ENCODE measurements around the gene GUCD1. TPM values are rescaled to one million over a fixed set of nuclear protein-coding genes. Genes with fewer than 3 reads are reported as not detected.
"Not testable (repeated sequence)": the region's sequence is repeated elsewhere in the genome, so short reads cannot be mapped to it uniquely, and the experiment has no call there.

The GUCD1 gene
- total and polyA plus RNA-seq, 12 donors = 75.4 to 162 (median 112) TPM

DNA sequence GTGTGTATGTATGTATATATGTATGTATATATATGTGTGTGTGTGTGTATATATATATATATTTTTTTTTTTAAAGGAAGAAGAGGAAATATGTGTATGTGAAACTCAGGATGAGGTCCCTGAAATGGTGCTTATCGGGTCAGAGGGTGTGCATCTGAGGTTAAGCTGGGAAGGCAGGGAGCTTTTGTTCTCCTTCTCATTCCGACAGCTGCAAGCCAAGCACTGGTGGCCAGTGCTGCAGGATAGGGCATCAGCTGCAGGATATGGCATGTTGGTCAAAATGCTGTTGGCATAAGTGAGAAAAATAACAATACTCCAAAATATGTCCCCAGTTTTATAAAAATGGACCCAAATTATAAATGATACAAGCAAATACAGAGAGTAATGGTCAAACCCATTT is 8.3 kb upstream of the GUCD1 start:
- Histone ChIP-seq H3K4me3 (no peak overlapping the region), H3K9me3 (replicated peaks in 1 of 3) (no peaks in the 10 kb centered on the region), H3K27me3 (no peaks in the 10 kb centered on the region), H3K36me3 (replicated peaks in 1 of 2) (peaks cover 0 to 32% of the 10 kb centered on the region in 2 donors), H3K27ac (no peak overlapping the region), H3K4me1 (replicated peaks in 1 of 2) (peaks cover 0 to 38% of the 10 kb centered on the region in 2 donors)
- no peak for DNase-seq
- intact Hi-C loops (cut with DNase I) = no loop called here
- 88 to 93% (median 89%) methylated on average over 2 of the region's 2 CpGs for WGBS, 4 donors
- no peak for TF ChIP-seq POLR2A (IDR thresholded peaks at IDR 0.05)

DNA sequence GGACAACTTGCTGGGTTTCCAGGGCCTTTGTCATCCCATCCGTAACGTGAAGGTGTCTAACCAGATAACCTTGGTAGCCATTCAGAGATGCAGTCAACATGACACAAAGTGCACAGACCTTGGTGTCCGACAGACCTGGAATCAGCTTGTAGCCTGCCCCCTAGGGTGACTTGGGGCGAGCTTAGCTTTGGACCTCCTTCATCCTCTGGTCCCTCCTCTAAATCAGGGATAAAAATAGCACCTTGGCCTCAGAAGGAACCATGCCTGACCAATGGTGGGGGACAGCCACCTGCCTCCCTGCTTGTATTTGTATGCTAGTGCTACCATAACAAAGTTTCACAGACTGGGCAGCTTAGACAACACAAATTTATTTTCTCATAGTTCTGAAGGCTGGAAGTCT is 4.5 kb upstream of the GUCD1 start:
- DNase-seq = no peak
- Histone ChIP-seq H3K27ac (no peak overlapping the region), H3K9me3 (replicated peaks in 1 of 3) (no peaks in the 10 kb centered on the region), H3K4me1 (replicated peaks in 1 of 2) (peaks cover 11 to 31% of the 10 kb centered on the region in 2 donors), H3K36me3 (replicated peaks in 1 of 2) (peaks cover 0 to 35% of the 10 kb centered on the region in 2 donors), H3K4me3 (no peak overlapping the region), H3K27me3 (no peaks in the 10 kb centered on the region)
- intact Hi-C loops (cut with DNase I) = no loop called here
- no peak for TF ChIP-seq POLR2A (IDR thresholded peaks at IDR 0.05)
- TF ChIP-seq, protein P1, sequence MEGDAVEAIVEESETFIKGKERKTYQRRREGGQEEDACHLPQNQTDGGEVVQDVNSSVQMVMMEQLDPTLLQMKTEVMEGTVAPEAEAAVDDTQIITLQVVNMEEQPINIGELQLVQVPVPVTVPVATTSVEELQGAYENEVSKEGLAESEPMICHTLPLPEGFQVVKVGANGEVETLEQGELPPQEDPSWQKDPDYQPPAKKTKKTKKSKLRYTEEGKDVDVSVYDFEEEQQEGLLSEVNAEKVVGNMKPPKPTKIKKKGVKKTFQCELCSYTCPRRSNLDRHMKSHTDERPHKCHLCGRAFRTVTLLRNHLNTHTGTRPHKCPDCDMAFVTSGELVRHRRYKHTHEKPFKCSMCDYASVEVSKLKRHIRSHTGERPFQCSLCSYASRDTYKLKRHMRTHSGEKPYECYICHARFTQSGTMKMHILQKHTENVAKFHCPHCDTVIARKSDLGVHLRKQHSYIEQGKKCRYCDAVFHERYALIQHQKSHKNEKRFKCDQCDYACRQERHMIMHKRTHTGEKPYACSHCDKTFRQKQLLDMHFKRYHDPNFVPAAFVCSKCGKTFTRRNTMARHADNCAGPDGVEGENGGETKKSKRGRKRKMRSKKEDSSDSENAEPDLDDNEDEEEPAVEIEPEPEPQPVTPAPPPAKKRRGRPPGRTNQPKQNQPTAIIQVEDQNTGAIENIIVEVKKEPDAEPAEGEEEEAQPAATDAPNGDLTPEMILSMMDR (IDR thresholded peaks at IDR 0.05) = no peak
- WGBS, 4 donors = 35 to 63% (median 49%) methylated on average over 2 to 4 of the region's 4 CpGs

DNA sequence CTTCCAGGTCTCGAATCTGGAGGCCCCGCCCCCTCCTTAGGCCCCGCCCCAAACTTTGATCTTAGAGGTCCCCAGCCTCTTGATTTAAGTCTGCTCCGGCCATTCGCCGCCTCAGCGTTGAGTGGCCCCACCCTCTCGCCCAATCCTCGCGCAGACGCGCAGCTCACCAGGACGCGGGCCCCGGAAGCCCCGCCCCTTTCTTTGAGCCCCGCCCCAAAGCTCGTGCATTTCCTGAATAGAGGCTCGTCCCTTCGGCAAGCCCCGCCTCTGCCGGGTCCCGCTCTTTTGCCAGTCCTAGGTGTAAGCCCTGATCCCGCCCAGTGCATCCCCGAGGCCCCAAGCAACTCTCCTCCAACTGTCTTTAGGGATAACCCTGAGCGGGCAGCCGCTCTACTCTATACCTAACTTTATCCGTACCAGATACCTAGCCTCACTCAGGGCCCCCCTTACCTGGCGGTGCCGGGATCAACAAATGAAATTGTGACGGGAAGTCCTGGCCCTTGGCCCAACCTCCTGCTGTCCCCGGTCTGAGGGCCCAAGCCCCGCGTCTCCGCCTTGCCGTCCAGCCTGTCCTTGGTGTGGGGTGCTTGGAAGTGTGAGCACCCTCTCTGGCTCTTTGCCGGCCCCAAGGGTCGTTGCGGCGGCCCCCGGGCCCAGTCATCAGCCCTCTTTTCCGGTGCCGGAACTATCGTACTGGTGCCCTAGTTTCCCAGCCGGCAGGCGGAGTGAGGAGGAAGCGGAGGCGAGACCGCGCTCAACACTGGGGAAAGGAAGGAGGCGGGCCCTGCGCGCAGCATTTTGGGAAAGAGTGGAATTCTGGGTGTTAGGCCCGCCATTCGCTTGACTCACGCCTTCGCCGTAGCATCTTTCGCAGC is 464 bp upstream of the GUCD1 start, which contains the start of gene SNRPD3:
TSS of gene SNRPD3 (plus strand) at position 835 of the 875 bp plus-strand sequence. CDS start 1,676 bp downstream, outside the sequence.
- H3K27ac ChIP-seq = peak within 1 kb of the TSS; percentile 86 to 99 (median 95)
- DNase-seq = peak; percentile 99 to 100 (median 100)
- TF ChIP-seq, protein P1 (IDR thresholded peaks at IDR 0.05) = peak in 5 of 6 experiments; percentile 28 to 66 (median 35)
- peak; percentile 34 to 82 for TF ChIP-seq POLR2A (IDR thresholded peaks at IDR 0.05)
- peak within 1 kb of the TSS; percentile 68 to 89 (median 82) for H3K4me3 ChIP-seq
- peaks cover 31 to 51% of the 10 kb centered on the region in 2 donors for H3K4me1 ChIP-seq (replicated peaks in 1 of 2)
- WGBS, 4 donors = 0 to 1% (median 0%) methylated on average over 4 to 59 of the region's 59 CpGs
- peaks cover 0 to 29% of the 10 kb centered on the region in 2 donors for H3K36me3 ChIP-seq (replicated peaks in 1 of 2)
- no peaks in the 10 kb centered on the region for H3K27me3 ChIP-seq
- no peaks in the 10 kb centered on the region for H3K9me3 ChIP-seq (replicated peaks in 1 of 3)
- intact Hi-C loops (cut with DNase I) = no loop called here

DNA sequence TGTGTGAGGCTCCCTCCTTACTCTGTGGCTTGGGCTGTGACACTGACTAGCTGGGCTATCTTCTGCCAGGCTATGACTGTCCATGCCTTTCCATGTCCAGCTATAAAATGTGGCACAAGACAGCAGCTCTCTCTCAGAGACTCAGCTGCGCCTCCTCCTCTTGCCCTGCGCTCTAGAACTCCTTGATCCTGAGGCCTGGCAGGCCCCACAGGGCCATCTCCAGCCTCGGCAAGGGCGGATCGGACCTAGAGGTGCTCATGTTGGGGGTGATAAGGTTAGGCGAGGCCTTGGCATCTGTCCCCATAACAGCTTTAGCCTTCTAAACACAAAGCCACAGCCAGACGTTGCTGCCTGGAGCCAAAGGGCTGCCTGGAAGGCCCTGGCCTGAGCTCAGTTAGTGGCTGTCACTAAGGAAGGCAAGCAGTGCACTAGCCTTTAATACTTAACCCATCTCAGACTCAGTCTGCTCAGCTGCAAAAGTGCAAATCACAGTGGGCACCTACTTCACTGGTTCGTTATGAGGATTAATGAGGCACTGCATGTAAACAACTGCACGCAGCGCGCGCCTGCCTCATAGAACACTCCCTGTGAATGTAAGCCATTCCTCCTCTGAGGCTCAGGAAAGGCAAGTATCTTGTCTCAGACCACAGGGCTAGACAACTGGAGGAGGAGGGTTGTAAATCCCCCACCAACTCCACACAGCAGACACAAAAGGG is 1.2 kb downstream of the GUCD1 start:
- peak overlapping the region; percentile 86 to 99 (median 95) for H3K27ac ChIP-seq
- DNase-seq = peak; percentile 38 to 79 (median 64)
- peaks cover 34 to 50% of the 10 kb centered on the region in 2 donors for H3K4me1 ChIP-seq (replicated peaks in 1 of 2)
- TF ChIP-seq, protein P1 (IDR thresholded peaks at IDR 0.05) = no peak
- peak in 1 of 2 donors; percentile 56 for TF ChIP-seq POLR2A (IDR thresholded peaks at IDR 0.05)
- peak overlapping the region in 2 of 4 donors; percentile 81 to 89 for H3K4me3 ChIP-seq
- WGBS, 4 donors = 13 to 25% (median 19%) methylated on average over 5 to 12 of the region's 12 CpGs
- no peaks in the 10 kb centered on the region for H3K9me3 ChIP-seq (replicated peaks in 1 of 3)
- H3K27me3 ChIP-seq = no peaks in the 10 kb centered on the region
- H3K36me3 ChIP-seq (replicated peaks in 1 of 2) = peaks cover 0 to 21% of the 10 kb centered on the region in 2 donors
- intact Hi-C loops (cut with DNase I) = no loop called here

DNA sequence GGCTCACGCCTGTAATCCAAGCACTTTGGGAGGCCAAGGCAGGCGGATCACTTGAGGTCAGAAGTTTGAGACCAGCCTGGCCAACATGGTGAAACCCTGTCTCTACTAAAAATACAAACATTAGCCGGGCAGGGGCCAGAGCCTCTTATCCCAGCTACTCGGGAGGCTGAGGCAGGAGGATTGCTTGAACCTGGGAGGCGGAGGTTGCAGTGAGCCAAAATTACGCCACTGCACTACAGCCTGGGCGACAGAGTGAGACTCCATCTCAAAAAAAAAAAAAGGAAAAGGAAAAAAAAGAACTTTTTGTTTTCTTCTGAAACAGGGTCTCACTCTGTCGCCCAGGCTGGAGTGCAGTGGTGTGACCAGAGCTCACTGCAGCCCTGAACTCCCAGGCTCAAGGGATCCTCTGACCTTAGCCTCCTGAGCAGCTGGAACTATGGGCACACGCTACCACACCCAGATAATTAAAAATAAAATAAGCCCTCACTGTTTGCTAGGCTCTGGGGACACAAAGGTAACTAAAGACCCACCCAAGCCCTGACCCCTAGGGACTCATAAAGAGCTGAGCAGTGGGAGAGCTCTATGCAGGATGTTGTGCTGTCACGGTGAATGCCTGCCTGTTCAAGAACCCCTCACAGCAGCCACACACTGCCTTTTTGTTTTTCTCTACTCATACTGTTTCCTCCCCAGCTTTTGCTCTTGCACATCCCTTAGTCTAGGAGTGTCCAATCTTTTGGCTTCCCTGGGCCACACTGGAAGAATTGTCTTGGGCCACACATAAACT is 2.2 kb downstream of the GUCD1 start:
- H3K9me3 ChIP-seq (replicated peaks in 1 of 3); DNase-seq; H3K4me3 ChIP-seq; intact Hi-C loops (cut with DNase I); H3K27me3 ChIP-seq: not testable (repeated sequence)
- WGBS, 4 donors = 82 to 88% (median 85%) methylated on average over 10 of the region's 10 CpGs
- Histone ChIP-seq H3K4me1 (replicated peaks in 1 of 2) (peaks cover 34 to 48% of the 10 kb centered on the region in 2 donors), H3K36me3 (replicated peaks in 1 of 2) (peaks cover 0 to 21% of the 10 kb centered on the region in 2 donors), H3K27ac (peak overlapping the region in 3 of 5 donors; percentile 95 to 99 (median 96))

Data from adrenal gland (tissue), 12 donors.